ENCODE data around the gene MLXIP.

MLXIP gene

DNA sequence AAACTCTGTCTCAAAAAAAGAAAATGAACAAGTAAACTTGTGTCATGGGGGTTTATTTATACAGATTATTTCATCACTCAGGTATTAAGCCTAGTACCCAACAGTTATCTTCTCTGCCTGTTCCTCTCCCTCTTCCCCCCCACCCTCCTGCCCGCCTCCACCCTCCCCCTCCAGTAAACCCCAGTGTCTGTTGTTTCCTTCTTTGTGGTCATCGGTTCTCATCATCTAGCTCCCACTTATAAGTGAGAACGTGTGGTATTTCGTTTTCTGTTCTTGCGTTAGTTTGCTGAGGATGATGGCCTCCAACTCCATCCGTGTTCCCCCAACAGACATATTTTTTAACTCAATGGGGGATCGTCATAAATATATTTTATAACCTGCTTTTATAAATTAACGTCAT is 83.1 kb downstream of the MLXIP start:
- H3K9me3 ChIP-seq (ENCODE audit: severe bottlenecking): peaks cover 10% of the 10 kb centered on the region

DNA sequence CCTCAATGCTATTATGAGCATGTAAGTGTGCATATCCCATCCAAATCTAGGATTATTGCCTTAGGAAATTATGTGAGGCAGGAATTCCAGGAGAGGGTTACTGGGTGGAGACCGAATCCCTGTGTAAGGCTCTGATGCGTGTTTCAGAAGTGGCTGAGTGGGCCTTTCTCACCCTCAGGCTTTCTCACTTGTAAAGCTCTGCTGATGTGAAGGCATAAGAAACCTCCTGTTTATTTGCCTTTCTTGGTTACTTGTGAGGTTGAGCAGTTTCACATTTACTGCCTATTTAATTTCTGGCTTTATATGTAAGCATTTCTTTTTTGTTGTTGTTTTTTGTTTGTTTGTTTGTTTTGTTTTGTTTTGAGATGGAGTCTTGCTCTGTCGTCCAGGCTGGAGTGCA is 84.4 kb downstream of the MLXIP start:
- Histone ChIP-seq H3K36me3 (no peaks in the 10 kb centered on the region), H3K9me3 (ENCODE audit: severe bottlenecking) (peaks cover 10% of the 10 kb centered on the region), H3K27ac (no peak overlapping the region), H3K4me3 (ENCODE audit: low read depth, low read length) (no peak overlapping the region), H3K27me3 (ENCODE audit: insufficient read depth, low read depth, severe bottlenecking) (no peaks in the 10 kb centered on the region)
- TF ChIP-seq, protein P1, sequence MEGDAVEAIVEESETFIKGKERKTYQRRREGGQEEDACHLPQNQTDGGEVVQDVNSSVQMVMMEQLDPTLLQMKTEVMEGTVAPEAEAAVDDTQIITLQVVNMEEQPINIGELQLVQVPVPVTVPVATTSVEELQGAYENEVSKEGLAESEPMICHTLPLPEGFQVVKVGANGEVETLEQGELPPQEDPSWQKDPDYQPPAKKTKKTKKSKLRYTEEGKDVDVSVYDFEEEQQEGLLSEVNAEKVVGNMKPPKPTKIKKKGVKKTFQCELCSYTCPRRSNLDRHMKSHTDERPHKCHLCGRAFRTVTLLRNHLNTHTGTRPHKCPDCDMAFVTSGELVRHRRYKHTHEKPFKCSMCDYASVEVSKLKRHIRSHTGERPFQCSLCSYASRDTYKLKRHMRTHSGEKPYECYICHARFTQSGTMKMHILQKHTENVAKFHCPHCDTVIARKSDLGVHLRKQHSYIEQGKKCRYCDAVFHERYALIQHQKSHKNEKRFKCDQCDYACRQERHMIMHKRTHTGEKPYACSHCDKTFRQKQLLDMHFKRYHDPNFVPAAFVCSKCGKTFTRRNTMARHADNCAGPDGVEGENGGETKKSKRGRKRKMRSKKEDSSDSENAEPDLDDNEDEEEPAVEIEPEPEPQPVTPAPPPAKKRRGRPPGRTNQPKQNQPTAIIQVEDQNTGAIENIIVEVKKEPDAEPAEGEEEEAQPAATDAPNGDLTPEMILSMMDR (IDR thresholded peaks at IDR 0.05; ENCODE audit: low read depth, low read length): no peak
- DNase-seq: no peak

More for the DNA sequence above, 83.1 kb downstream of the MLXIP start:
- no peak for DNase-seq
- no peak overlapping the region for H3K4me3 ChIP-seq (ENCODE audit: low read depth, low read length)
- H3K27me3 ChIP-seq (ENCODE audit: insufficient read depth, low read depth, severe bottlenecking): no peaks in the 10 kb centered on the region
- no peak overlapping the region for H3K27ac ChIP-seq
- no peaks in the 10 kb centered on the region for H3K36me3 ChIP-seq
- TF ChIP-seq, protein P1 (IDR thresholded peaks at IDR 0.05; ENCODE audit: low read depth, low read length): no peak

DNA sequence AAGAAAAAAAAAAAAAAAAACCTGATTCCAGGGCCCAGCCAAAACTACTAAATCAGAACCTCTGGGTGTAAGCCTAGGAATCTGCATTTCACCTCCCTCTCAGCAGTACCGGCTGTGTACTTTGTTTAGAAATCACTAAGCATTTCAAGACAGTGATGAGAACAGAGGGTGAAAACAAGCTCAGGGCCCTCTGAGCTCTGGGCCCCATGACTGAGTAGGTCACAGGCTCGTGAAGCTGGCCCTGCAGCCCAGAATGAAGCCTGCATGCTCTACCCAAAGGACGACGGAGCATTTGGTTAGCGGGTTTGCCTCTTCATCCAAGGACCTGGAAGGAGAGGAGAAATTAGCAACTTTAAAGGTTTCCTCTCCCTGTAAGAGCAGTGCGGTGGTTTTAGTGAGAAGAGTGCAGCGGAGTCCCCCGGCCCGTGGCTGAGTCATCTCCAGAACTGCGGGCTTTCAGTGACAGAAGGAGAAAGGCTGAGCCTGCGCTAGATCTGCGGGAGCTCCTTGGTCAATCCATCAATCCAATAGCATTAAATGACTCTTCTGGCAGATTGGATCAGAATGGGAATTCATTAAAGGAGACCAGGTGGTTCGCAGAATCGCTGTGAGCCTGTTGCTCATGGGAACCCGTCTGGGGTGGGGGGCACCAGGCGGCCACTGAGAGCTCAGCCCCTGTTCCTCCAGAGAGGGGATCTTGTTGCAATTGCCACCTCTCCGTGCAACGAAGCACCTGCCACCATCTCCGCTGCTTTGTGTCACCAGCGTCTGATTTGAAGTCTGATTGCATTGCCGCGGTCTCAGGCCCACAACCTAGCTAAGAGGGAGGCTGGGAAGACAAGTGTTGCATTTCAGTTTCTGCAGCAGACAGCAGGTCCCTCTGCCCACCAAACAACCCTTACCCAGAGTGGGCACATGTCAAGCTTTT is 88.1 kb downstream of the MLXIP start:
- Histone ChIP-seq H3K27me3 (ENCODE audit: insufficient read depth, low read depth, severe bottlenecking) (no peaks in the 10 kb centered on the region), H3K27ac (peak overlapping the region; percentile 38), H3K4me3 (ENCODE audit: low read depth, low read length) (peak overlapping the region; percentile 10), H3K9me3 (ENCODE audit: severe bottlenecking) (no peaks in the 10 kb centered on the region), H3K36me3 (no peaks in the 10 kb centered on the region)
- DNase-seq: peak; percentile 67
- TF ChIP-seq, protein P1 (IDR thresholded peaks at IDR 0.05; ENCODE audit: low read depth, low read length): no peak

DNA sequence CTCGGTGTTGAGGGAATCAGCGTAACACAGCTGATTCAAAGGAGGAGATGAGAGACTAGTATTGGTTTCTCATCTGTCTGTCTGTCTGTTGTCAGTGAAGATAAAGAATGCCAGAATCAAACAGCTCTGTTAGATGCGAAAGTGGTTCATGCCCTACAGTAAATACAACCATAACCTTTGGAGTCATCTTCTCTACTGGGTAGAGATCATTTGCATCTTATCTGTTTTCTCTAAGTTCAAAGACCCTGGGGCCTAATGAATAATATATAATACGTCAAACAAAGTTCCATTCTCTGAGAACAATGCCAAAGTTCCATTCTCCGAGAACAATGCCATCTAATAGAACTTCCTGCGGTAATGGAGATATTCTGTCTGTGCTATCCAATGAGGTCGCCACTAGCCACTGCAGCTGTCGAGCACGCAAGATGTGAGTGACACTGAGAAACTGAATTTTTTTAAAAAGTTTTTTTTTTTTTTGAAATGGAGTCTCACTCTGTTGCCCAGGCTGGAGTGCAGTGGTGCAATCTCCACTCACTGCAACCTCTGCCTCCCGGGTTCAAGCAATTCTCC is 88.9 kb downstream of the MLXIP start:
- Histone ChIP-seq H3K36me3 (no peaks in the 10 kb centered on the region), H3K4me3 (ENCODE audit: low read depth, low read length) (no peak overlapping the region; the same call in 1 of the 2 replicates), H3K27ac (no peak overlapping the region), H3K9me3 (ENCODE audit: severe bottlenecking) (no peaks in the 10 kb centered on the region), H3K27me3 (ENCODE audit: insufficient read depth, low read depth, severe bottlenecking) (no peaks in the 10 kb centered on the region)
- TF ChIP-seq, protein P1 (IDR thresholded peaks at IDR 0.05; ENCODE audit: low read depth, low read length): no peak
- no peak for DNase-seq

DNA sequence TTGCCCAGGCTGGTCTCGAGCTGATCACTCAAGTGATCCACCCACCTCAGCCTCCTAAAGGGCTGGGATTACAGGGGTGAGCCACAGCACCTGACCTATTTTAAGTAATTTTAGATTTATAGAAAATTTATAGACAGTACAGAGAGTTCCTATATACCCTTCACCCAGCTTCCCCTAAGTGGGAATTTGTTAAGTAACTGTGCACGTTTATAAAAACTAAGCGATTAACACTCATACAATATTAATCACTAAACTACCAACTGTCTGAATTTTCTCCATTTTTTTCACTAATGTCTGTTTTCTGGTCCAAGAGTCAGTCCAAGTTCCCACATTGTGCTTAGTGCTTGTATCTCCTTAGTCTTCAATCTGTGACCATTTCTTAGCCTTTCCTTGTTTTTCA is 89.9 kb downstream of the MLXIP start:
- TF ChIP-seq, protein P1 (IDR thresholded peaks at IDR 0.05; ENCODE audit: low read depth, low read length): no peak
- Histone ChIP-seq H3K27ac (no peak overlapping the region), H3K9me3 (ENCODE audit: severe bottlenecking) (no peaks in the 10 kb centered on the region), H3K36me3 (no peaks in the 10 kb centered on the region), H3K27me3 (ENCODE audit: insufficient read depth, low read depth, severe bottlenecking) (no peaks in the 10 kb centered on the region), H3K4me3 (ENCODE audit: low read depth, low read length) (no peak overlapping the region)
- no peak for DNase-seq
